Sigmoid colon (tissue), 4 donors: ENCODE results near the gene SLC2A1.

Source experiments
- CTCF ChIP-seq, 4 experiments: fragments of 450-650 bp in 3 of 4; fragments of 200-600 bp in 1 of 4; IDR thresholded peaks; one replicate each; pipeline ENCODE4 v1.5.1; 2016 to 2019; ENCODE audit warnings: antibody characterized with exemption in 4 of 4, mild to moderate bottlenecking in 3 of 4, moderate library complexity in 2 of 4
- EP300 ChIP-seq, 4 donors: sonication (generic); formaldehyde crosslinking; IDR thresholded peaks; one replicate each; pipeline ENCODE4 v1.6.1; 2017; ENCODE audit warnings: antibody characterized with exemption in 4 of 4
- POLR2A ChIP-seq, 2 donors: fragments of 450-650 bp; IDR thresholded peaks; one replicate each; pipeline ENCODE4 v1.6.1; 2016; ENCODE audit warnings: antibody characterized with exemption in 2 of 2, mild to moderate bottlenecking in 2 of 2, moderate library complexity in 2 of 2
- POLR2AphosphoS5 ChIP-seq, 4 donors: sonication (generic); formaldehyde crosslinking; IDR thresholded peaks; one replicate each; pipeline ENCODE4 v1.6.1; 2017; ENCODE audit warnings: antibody characterized with exemption in 4 of 4

DNA sequence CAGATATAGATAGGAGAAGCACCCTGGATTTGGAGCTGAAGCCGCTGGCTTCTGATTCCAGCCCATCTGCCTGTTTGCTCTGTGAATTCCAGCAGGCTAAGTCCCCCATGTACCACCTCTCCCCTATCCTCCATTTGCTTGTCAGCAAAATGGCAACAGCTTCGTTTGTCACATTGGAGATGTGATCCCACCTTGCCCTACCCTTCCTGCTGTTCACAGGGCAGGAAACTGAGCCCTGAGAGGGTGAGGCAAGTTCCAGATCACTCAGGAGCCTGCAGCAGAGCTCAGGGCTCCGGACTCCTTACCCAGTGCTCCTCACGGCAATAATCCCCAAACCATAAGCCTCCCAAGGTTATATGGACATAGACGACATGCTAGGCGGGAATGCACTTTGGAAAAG is 14.9 kb downstream of the SLC2A1 start:
- TF ChIP-seq CTCF (IDR thresholded peaks at IDR 0.05) = no peak
- TF ChIP-seq POLR2A (IDR thresholded peaks at IDR 0.05) = no peak
- no peak for TF ChIP-seq POLR2AphosphoS5 (IDR thresholded peaks at IDR 0.05)
- no peak for TF ChIP-seq EP300 (IDR thresholded peaks at IDR 0.05)
